Naive thymus-derived CD4-positive, alpha-beta T cell (primary cell): Measurements from ENCODE around the gene TYW1B. TPM values are rescaled to one million over a fixed set of nuclear protein-coding genes. Genes with fewer than 3 reads are reported as not detected.
"Not testable (repeated sequence)": the region's sequence is repeated elsewhere in the genome, so short reads cannot be mapped to it uniquely, and the experiment has no call there.

Experiments
- ATAC-seq: fragments of 150-1000 bp; cut with Tn5 transposase; 2 replicates; pipeline ENCODE4 v1.10.0; 2021; ENCODE audit warnings: mild to moderate bottlenecking, moderate library complexity
- CTCF ChIA-PET: fragments of 350-600 bp; sonication (Branson Sonifier 250); formaldehyde crosslinking; loops from one replicate; lab custom pipeline; 2021; ENCODE audit warnings: antibody characterized with exemption; lab: Charles Lee
- POLR2A ChIA-PET: fragments of 350-600 bp; sonication (Branson Sonifier 250); formaldehyde crosslinking; loops from one replicate; lab custom pipeline; 2021; ENCODE audit warnings: antibody characterized with exemption, inconsistent platforms; lab: Charles Lee
- DNase-seq, 9 donors: peaks; one replicate each; pipeline versions ENCODE4 v3.0.0 to v3.0.0-alpha.2; 2020 to 2022; ENCODE audit warnings: mixed read lengths in 1 of 9
- H3K27ac ChIP-seq: one replicate; pipeline ENCODE4 v1.7.0; 2013; ENCODE audit warnings: mild to moderate bottlenecking, low read depth, low read length, moderate library complexity
- H3K27me3 ChIP-seq, 2 donors: one replicate each; pipeline ENCODE4 v1.7.0; 2013; ENCODE audit warnings: low read length in 2 of 2, mild to moderate bottlenecking in 2 of 2, moderate library complexity in 2 of 2; ENCODE audit not compliant: control insufficient read depth in 2 of 2, insufficient read depth in 2 of 2
- H3K36me3 ChIP-seq, 3 experiments: 1 replicate in 2 of 3; 2 replicates in 1 of 3; pipeline ENCODE4 v1.7.0; 2013; ENCODE audit warnings: low read length in 3 of 3, mild to moderate bottlenecking in 3 of 3, moderate library complexity in 1 of 3; ENCODE audit not compliant: insufficient read depth in 3 of 3, control insufficient read depth in 2 of 3
- H3K4me1 ChIP-seq, 2 donors: one replicate each; pipeline ENCODE4 v1.7.0; 2013; ENCODE audit warnings: low read length in 2 of 2, mild to moderate bottlenecking in 2 of 2, moderate library complexity in 1 of 2; ENCODE audit not compliant: control insufficient read depth in 2 of 2, insufficient read depth in 2 of 2
- H3K4me3 ChIP-seq: 2 replicates; pipeline ENCODE4 v1.7.0; 2013; ENCODE audit warnings: mild to moderate bottlenecking, low read length
- H3K9me3 ChIP-seq, 3 experiments: 1 replicate in 2 of 3; 2 replicates in 1 of 3; pipeline ENCODE4 v1.7.0; 2013; ENCODE audit warnings: low read length in 3 of 3; ENCODE audit not compliant: control insufficient read depth in 2 of 3
- H3K27ac Mint-ChIP-seq, 9 donors: one replicate each; pipeline ENCODE4 v1.8.0; 2020 to 2022; ENCODE audit warnings: mixed read lengths in 9 of 9, mild to moderate bottlenecking in 8 of 9, moderate library complexity in 5 of 9, inconsistent platforms in 2 of 9
- H3K27me3 Mint-ChIP-seq, 5 donors: one replicate each; pipeline ENCODE4 v1.8.0; 2021 to 2022; ENCODE audit warnings: mixed read lengths in 5 of 5, mild to moderate bottlenecking in 1 of 5
- H3K36me3 Mint-ChIP-seq, 5 donors: one replicate each; pipeline ENCODE4 v1.8.0; 2020 to 2022; ENCODE audit warnings: mixed read lengths in 5 of 5, mild to moderate bottlenecking in 3 of 5, inconsistent platforms in 1 of 5
- H3K4me1 Mint-ChIP-seq, 7 donors: one replicate each; pipeline ENCODE4 v1.8.0; 2020 to 2022; ENCODE audit warnings: mixed read lengths in 7 of 7, mild to moderate bottlenecking in 3 of 7, inconsistent platforms in 1 of 7
- H3K4me3 Mint-ChIP-seq, 10 donors: one replicate each; pipeline ENCODE4 v1.8.0; 2020 to 2022; ENCODE audit warnings: mild to moderate bottlenecking in 10 of 10, mixed read lengths in 10 of 10, moderate library complexity in 6 of 10, inconsistent platforms in 2 of 10
- H3K9me3 Mint-ChIP-seq, 11 donors: one replicate each; pipeline ENCODE4 v1.8.0; 2020 to 2022; ENCODE audit warnings: mixed read lengths in 11 of 11, mild to moderate bottlenecking in 4 of 11, inconsistent platforms in 1 of 11, moderate library complexity in 1 of 11
- intact Hi-C, 2 donors: fragments of 100-400 bp; cut with micrococcal nuclease; formaldehyde crosslinking; loops; one replicate each; pipeline ENCODE4 v1.15.1; 2023
- polyA plus RNA-seq, 2 donors: library from polyadenylated mRNA; unstranded; fragments of 300-500 nt; fragmentation: Illumina TruSeq; gene quantifications; one replicate each; pipeline ENCODE4 v1.2.3, GENCODE V29; 2021
- total RNA-seq, 6 experiments: library from RNA in 5 of 6; stranded (reverse) in 5 of 6; gene quantifications; 1 replicate in 5 of 6; 2 replicates in 1 of 6; pipeline ENCODE4 v1.2.3 and lab custom pipeline; 2021 to 2026

TYW1B gene
- total and polyA plus RNA-seq, 7 experiments from 2014 or later, result 1.2 to 8.2 (median 5.4) TPM

GRCh38 chr7:72550454-72550853, 277.5 kb downstream of the TYW1B start:
- POLR2A ChIA-PET, H3K4me3 Mint-ChIP-seq, ATAC-seq, CTCF ChIA-PET, H3K27me3 Mint-ChIP-seq, H3K27ac Mint-ChIP-seq, H3K4me1 Mint-ChIP-seq, H3K9me3 ChIP-seq, H3K27ac ChIP-seq, H3K4me3 ChIP-seq, H3K36me3 ChIP-seq, DNase-seq, H3K4me1 ChIP-seq, H3K27me3 ChIP-seq, intact Hi-C loops: not testable (repeated sequence)
- peaks cover 0 to 10% (median 0%) of the 10 kb centered on the region in 5 donors for H3K36me3 Mint-ChIP-seq
- peaks cover 0 to 23% (median 8%) of the 10 kb centered on the region in 11 donors for H3K9me3 Mint-ChIP-seq

- H3K9me3 Mint-ChIP-seq, result peaks cover 0 to 12% (median 5%) of the 10 kb centered on the region in 11 donors
- H3K4me1 ChIP-seq, DNase-seq, H3K36me3 ChIP-seq, POLR2A ChIA-PET, H3K4me1 Mint-ChIP-seq, CTCF ChIA-PET, H3K27me3 Mint-ChIP-seq, H3K9me3 ChIP-seq, H3K36me3 Mint-ChIP-seq, intact Hi-C loops, H3K27ac Mint-ChIP-seq, H3K27me3 ChIP-seq, H3K4me3 ChIP-seq, ATAC-seq, H3K4me3 Mint-ChIP-seq, H3K27ac ChIP-seq: not testable (repeated sequence)
These were observed 281.3 kb downstream of the TYW1B start for GRCh38 chr7:72546586-72547237.

- CTCF ChIA-PET, result not testable (repeated sequence)
These were observed 283.5 kb downstream of the TYW1B start for GRCh38 chr7:72544531-72544930.

GRCh38 chr7:72540923-72541322, 287.1 kb downstream of the TYW1B start:
- no peaks in the 10 kb centered on the region for H3K27me3 Mint-ChIP-seq
- H3K4me1 Mint-ChIP-seq, result no peaks in the 10 kb centered on the region
- H3K36me3 ChIP-seq, result no peaks in the 10 kb centered on the region
- no peaks in the 10 kb centered on the region for H3K4me1 ChIP-seq
- ChIA-PET POLR2A (no interaction called here), CTCF (no interaction called here)
- no peaks in the 10 kb centered on the region for H3K36me3 Mint-ChIP-seq
- no peaks in the 10 kb centered on the region for H3K9me3 ChIP-seq
- intact Hi-C loops, result no loop called here
- no peak overlapping the region for H3K27ac Mint-ChIP-seq
- DNase-seq (no peak), ATAC-seq (no peak)
- no peak overlapping the region for H3K4me3 Mint-ChIP-seq
- H3K4me3 ChIP-seq, result no peak overlapping the region
- H3K27ac ChIP-seq, result no peak overlapping the region
- H3K27me3 ChIP-seq, result no peaks in the 10 kb centered on the region
- H3K9me3 Mint-ChIP-seq, result peaks cover 0 to 3% (median 0%) of the 10 kb centered on the region in 11 donors

More at GRCh38 chr7:72544531-72544930, 283.5 kb downstream of the TYW1B start:
- H3K36me3 Mint-ChIP-seq, H3K27ac Mint-ChIP-seq, H3K4me3 Mint-ChIP-seq, H3K36me3 ChIP-seq, DNase-seq, H3K9me3 Mint-ChIP-seq, ATAC-seq, POLR2A ChIA-PET, H3K27me3 Mint-ChIP-seq, H3K4me3 ChIP-seq, H3K9me3 ChIP-seq, H3K27ac ChIP-seq, H3K4me1 ChIP-seq, intact Hi-C loops, H3K4me1 Mint-ChIP-seq, H3K27me3 ChIP-seq: not testable (repeated sequence)

GRCh38 chr7:72540106-72540611, 287.8 kb downstream of the TYW1B start:
- no peaks in the 10 kb centered on the region for H3K9me3 ChIP-seq
- H3K27ac Mint-ChIP-seq, result peak overlapping the region in 1 of 9 donors; percentile 59
- intact Hi-C loops, result no loop called here
- no peak overlapping the region for H3K4me3 ChIP-seq
- no peaks in the 10 kb centered on the region for H3K27me3 Mint-ChIP-seq
- DNase-seq (no peak), ATAC-seq (no peak)
- H3K27me3 ChIP-seq, result no peaks in the 10 kb centered on the region
- POLR2A ChIA-PET, result no interaction called here
- H3K36me3 ChIP-seq, result no peaks in the 10 kb centered on the region
- H3K4me3 Mint-ChIP-seq, result no peak overlapping the region
- peaks cover 0 to 3% (median 0%) of the 10 kb centered on the region in 11 donors for H3K9me3 Mint-ChIP-seq
- no peaks in the 10 kb centered on the region for H3K4me1 Mint-ChIP-seq
- CTCF ChIA-PET, result no interaction called here
- no peaks in the 10 kb centered on the region for H3K36me3 Mint-ChIP-seq
- H3K27ac ChIP-seq, result no peak overlapping the region
- H3K4me1 ChIP-seq, result no peaks in the 10 kb centered on the region

- intact Hi-C loops, result no loop called here
- DNase-seq (no peak), ATAC-seq (no peak)
- no peaks in the 10 kb centered on the region for H3K27me3 ChIP-seq
- no peaks in the 10 kb centered on the region for H3K36me3 ChIP-seq
- Mint-ChIP-seq H3K4me1 (no peaks in the 10 kb centered on the region), H3K27ac (peak overlapping the region in 1 of 9 donors; percentile 59), H3K36me3 (no peaks in the 10 kb centered on the region), H3K4me3 (no peak overlapping the region), H3K27me3 (no peaks in the 10 kb centered on the region), H3K9me3 (peaks cover 0 to 3% (median 0%) of the 10 kb centered on the region in 11 donors)
- no peak overlapping the region for H3K4me3 ChIP-seq
- ChIA-PET POLR2A (no interaction called here), CTCF (no interaction called here)
- no peaks in the 10 kb centered on the region for H3K9me3 ChIP-seq
- H3K27ac ChIP-seq, result no peak overlapping the region
- no peaks in the 10 kb centered on the region for H3K4me1 ChIP-seq
These were observed 288.3 kb downstream of the TYW1B start for GRCh38 chr7:72539702-72540101.

GRCh38 chr7:72538856-72539255, 289.1 kb downstream of the TYW1B start:
- Histone ChIP-seq H3K4me3 (no peak overlapping the region), H3K27ac (no peak overlapping the region), H3K27me3 (no peaks in the 10 kb centered on the region), H3K9me3 (no peaks in the 10 kb centered on the region), H3K36me3 (no peaks in the 10 kb centered on the region), H3K4me1 (no peaks in the 10 kb centered on the region)
- Mint-ChIP-seq H3K36me3 (no peaks in the 10 kb centered on the region), H3K27me3 (no peaks in the 10 kb centered on the region), H3K4me1 (no peaks in the 10 kb centered on the region), H3K9me3 (peaks cover 0 to 3% (median 0%) of the 10 kb centered on the region in 11 donors), H3K4me3 (no peak overlapping the region), H3K27ac (no peak overlapping the region)
- ChIA-PET POLR2A (no interaction called here), CTCF (no interaction called here)
- DNase-seq, result no peak
- intact Hi-C loops, result no loop called here
- no peak for ATAC-seq
